ENCODE results near the gene COX10. TPM values are rescaled to one million over a fixed set of nuclear protein-coding genes. Genes with fewer than 3 reads are reported as not detected.

Gene COX10
- total RNA-seq, 2 experiments from 2014 or later, result 26.0 to 28.6 TPM

- ATAC-seq (no peak), DNase-seq (no peak)
- intact Hi-C loops (cut with micrococcal nuclease), result no loop called here
- H3K9me3 Mint-ChIP-seq, result no peaks in the 10 kb centered on the region
- ChIA-PET POLR2A (no interaction called here), CTCF (no interaction called here)
- H3K27ac Mint-ChIP-seq, result no peak overlapping the region
- peaks cover 43% of the 10 kb centered on the region for H3K36me3 Mint-ChIP-seq (ENCODE audit: low read depth)
- peaks cover 12% of the 10 kb centered on the region for H3K4me1 Mint-ChIP-seq (ENCODE audit: low read depth)
- H3K4me3 Mint-ChIP-seq, result no peak overlapping the region
- no peaks in the 10 kb centered on the region for H3K27me3 Mint-ChIP-seq
- no peak for TF ChIP-seq CTCF (IDR thresholded peaks at IDR 0.05)
Measured at GRCh38 chr17:14038206-14038605, 31.1 kb upstream of the COX10 start.

- intact Hi-C loops (cut with micrococcal nuclease), result no loop called here
- ChIA-PET CTCF (interaction anchor here (1.0 to 1.2 kb wide), 2 partner anchors 9 to 448 kb away, joined by 3 read pairs; no protein-coding TSS in a partner anchor), POLR2A (no interaction called here)
- H3K9me3 Mint-ChIP-seq, result no peaks in the 10 kb centered on the region
- H3K36me3 Mint-ChIP-seq (ENCODE audit: low read depth), result peaks cover 18% of the 10 kb centered on the region
- no peak overlapping the region for H3K4me3 Mint-ChIP-seq
- no peaks in the 10 kb centered on the region for H3K27me3 Mint-ChIP-seq
- H3K27ac Mint-ChIP-seq, result no peak overlapping the region
- no peak for ATAC-seq
- H3K4me1 Mint-ChIP-seq (ENCODE audit: low read depth), result peaks cover 19% of the 10 kb centered on the region
- no peak for DNase-seq
- no peak for TF ChIP-seq CTCF (IDR thresholded peaks at IDR 0.05)
Measured at GRCh38 chr17:14042411-14042810, 26.9 kb upstream of the COX10 start.

- Mint-ChIP-seq H3K4me3 (no peak overlapping the region), H3K4me1 (ENCODE audit: low read depth) (peaks cover 8% of the 10 kb centered on the region), H3K27ac (no peak overlapping the region), H3K36me3 (ENCODE audit: low read depth) (peaks cover 8% of the 10 kb centered on the region), H3K27me3 (no peaks in the 10 kb centered on the region), H3K9me3 (no peaks in the 10 kb centered on the region)
- CTCF ChIA-PET, result no interaction called here
- DNase-seq, result no peak
- no peak for ATAC-seq
- TF ChIP-seq CTCF (IDR thresholded peaks at IDR 0.05), result no peak
- POLR2A ChIA-PET, result no interaction called here
- intact Hi-C loops (cut with micrococcal nuclease), result no loop called here
Measured at GRCh38 chr17:14044702-14045101, 24.6 kb upstream of the COX10 start.

- ATAC-seq (no peak), DNase-seq (no peak)
- Mint-ChIP-seq H3K9me3 (no peaks in the 10 kb centered on the region), H3K4me3 (no peak overlapping the region), H3K27ac (no peak overlapping the region), H3K4me1 (ENCODE audit: low read depth) (peaks cover 8% of the 10 kb centered on the region), H3K36me3 (ENCODE audit: low read depth) (peaks cover 11% of the 10 kb centered on the region), H3K27me3 (no peaks in the 10 kb centered on the region)
- intact Hi-C loops (cut with micrococcal nuclease), result no loop called here
- no peak for TF ChIP-seq CTCF (IDR thresholded peaks at IDR 0.05)
- POLR2A ChIA-PET, result no interaction called here
- CTCF ChIA-PET, result interaction anchor here (0.6 kb wide), 1 partner anchor 17 kb away, joined by 3 read pairs; no protein-coding TSS in a partner anchor
Measured at GRCh38 chr17:14046978-14047377, 22.3 kb upstream of the COX10 start.

GRCh38 chr17:14047591-14047990 lies 21.7 kb upstream of the COX10 start:
- H3K4me1 Mint-ChIP-seq (ENCODE audit: low read depth), result peaks cover 8% of the 10 kb centered on the region
- no peak for DNase-seq
- ChIA-PET POLR2A (no interaction called here), CTCF (no interaction called here)
- H3K4me3 Mint-ChIP-seq, result no peak overlapping the region
- H3K9me3 Mint-ChIP-seq, result no peaks in the 10 kb centered on the region
- no peaks in the 10 kb centered on the region for H3K27me3 Mint-ChIP-seq
- no peak for TF ChIP-seq CTCF (IDR thresholded peaks at IDR 0.05)
- H3K36me3 Mint-ChIP-seq (ENCODE audit: low read depth), result peaks cover 6% of the 10 kb centered on the region
- no peak for ATAC-seq
- H3K27ac Mint-ChIP-seq, result no peak overlapping the region
- intact Hi-C loops (cut with micrococcal nuclease), result no loop called here

Data from activated CD8-positive, alpha-beta T cell treated with anti-CD3 and anti-CD28 coated beads for 36 hours (primary cell).